Astrocyte (in vitro differentiated cells and primary cell): ENCODE results near the gene GDF2.

Source experiments
- CTCF ChIP-seq: IDR thresholded peaks from 2 replicates; pipeline ENCODE4 v1.5.1; 2011; ENCODE audit warnings: low read depth, mild to moderate bottlenecking, inconsistent platforms, low read length, moderate library complexity; ENCODE audit not compliant: insufficient read depth
- EZH2 ChIP-seq: IDR thresholded peaks from 2 replicates; pipeline ENCODE4 v1.6.1; 2012; ENCODE audit warnings: mild to moderate bottlenecking, low read length, inconsistent platforms; ENCODE audit not compliant: insufficient read depth

- no peak for TF ChIP-seq EZH2
- no peak for TF ChIP-seq CTCF
Observed at GRCh38 chr10:47339186-47339735, 17.0 kb downstream of the GDF2 start.
